Testis (tissue), 3 donors: ENCODE data around the gene FRAS1. TPM values are rescaled to one million over a fixed set of nuclear protein-coding genes. Genes with fewer than 3 reads are reported as not detected.

ENCODE experiments used
- DNase-seq: peaks from one replicate; pipeline ENCODE4 v3.0.0-alpha.2; 2019
- H3K27ac ChIP-seq, 2 donors: fragments of 200-600 bp; sonication (generic); one replicate each; pipeline ENCODE4 v1.5.1; 2019
- H3K27me3 ChIP-seq: fragments of 200-600 bp; sonication (generic); one replicate; pipeline ENCODE4 v1.5.1; 2019
- H3K36me3 ChIP-seq: fragments of 200-600 bp; sonication (generic); one replicate; pipeline ENCODE4 v1.5.1; 2017; ENCODE audit warnings: low read depth; ENCODE audit errors: missing control alignments
- H3K4me1 ChIP-seq: fragments of 200-600 bp; sonication (generic); one replicate; pipeline ENCODE4 v1.5.1; 2019
- H3K4me3 ChIP-seq, 2 donors: fragments of 200-600 bp; sonication (generic); one replicate each; pipeline ENCODE4 v1.5.1; 2017 to 2019
- H3K9me3 ChIP-seq: fragments of 200-600 bp; sonication (generic); one replicate; pipeline ENCODE4 v1.5.1; 2017
- CTCF ChIP-seq, 3 experiments: fragments of 450-650 bp in 2 of 3; fragments of 200-600 bp in 1 of 3; sonication (generic) in 1 of 3; IDR thresholded peaks; one replicate each; pipeline ENCODE4 v1.5.1; 2016 to 2019; ENCODE audit warnings: antibody characterized with exemption in 3 of 3, mild to moderate bottlenecking in 2 of 3, moderate library complexity in 1 of 3
- POLR2A ChIP-seq: fragments of 450-650 bp; IDR thresholded peaks from one replicate; pipeline ENCODE4 v1.6.1; 2017; ENCODE audit warnings: antibody characterized with exemption, mild to moderate bottlenecking, moderate library complexity
- WGBS, 2 donors: methylation state at CpG; one replicate each; pipeline ENCODE4 v1.1.5; 2018; 5-methylcytosine and 5-hydroxymethylcytosine counted together
- intact Hi-C: fragments of 100-400 bp; cut with DNase I; formaldehyde crosslinking; loops from one replicate; pipeline ENCODE4 v1.15.1; 2023; ENCODE audit warnings: low total_unique reads
- polyA plus RNA-seq: library from polyadenylated mRNA; stranded (reverse); fragments of 350-450 nt; fragmentation: Illumina TruSeq; extraction: RNeasy Lipid Tissue Mini Kit (QIAGEN cat#74804); gene quantifications from one replicate; pipeline ENCODE4 v1.2.3, GENCODE V29; 2014; ENCODE audit warnings: low read depth, low replicate concordance; ENCODE audit not compliant: insufficient read depth
- total RNA-seq, 2 donors: library from RNA; depleted of rRNA; stranded (reverse); fragments of >200 nt; gene quantifications; one replicate each; pipeline ENCODE4 v1.2.3, GENCODE V29; 2016

The FRAS1 gene
- total and polyA plus RNA-seq, 3 donors from 2014 or later = 2.2 to 3.7 (median 3.5) TPM

GRCh38 chr4:78432896-78433295 lies 375.8 kb downstream of the FRAS1 start:
- no peaks in the 10 kb centered on the region for H3K9me3 ChIP-seq
- no peak overlapping the region for H3K27ac ChIP-seq
- no peak for TF ChIP-seq POLR2A
- no peak for TF ChIP-seq CTCF (IDR thresholded peaks at IDR 0.05)
- no peaks in the 10 kb centered on the region for H3K36me3 ChIP-seq
- H3K4me1 ChIP-seq = no peaks in the 10 kb centered on the region
- H3K4me3 ChIP-seq = no peak overlapping the region
- intact Hi-C loops = no loop called here
- H3K27me3 ChIP-seq = no peaks in the 10 kb centered on the region
- DNase-seq = no peak

- intact Hi-C loops = no loop called here
- no peak for DNase-seq
- no peaks in the 10 kb centered on the region for H3K9me3 ChIP-seq
- no peak overlapping the region for H3K27ac ChIP-seq
- no peak overlapping the region for H3K4me3 ChIP-seq
- no peaks in the 10 kb centered on the region for H3K4me1 ChIP-seq
- H3K27me3 ChIP-seq = no peaks in the 10 kb centered on the region
- WGBS, 2 donors = 56 to 57% methylated on average over 2 of the region's 2 CpGs
- no peak for TF ChIP-seq CTCF (IDR thresholded peaks at IDR 0.05)
- no peaks in the 10 kb centered on the region for H3K36me3 ChIP-seq
These were observed 380.5 kb downstream of the FRAS1 start for GRCh38 chr4:78437608-78438088.

- Histone ChIP-seq H3K4me1 (no peaks in the 10 kb centered on the region), H3K27me3 (no peaks in the 10 kb centered on the region), H3K36me3 (no peaks in the 10 kb centered on the region), H3K9me3 (no peaks in the 10 kb centered on the region), H3K27ac (no peak overlapping the region), H3K4me3 (no peak overlapping the region)
- intact Hi-C loops = no loop called here
- TF ChIP-seq CTCF (IDR thresholded peaks at IDR 0.05) = no peak
- TF ChIP-seq POLR2A = no peak
- 63 to 69% methylated on average over 2 of the region's 2 CpGs for WGBS, 2 donors
- DNase-seq = no peak
These were observed 382.2 kb downstream of the FRAS1 start for GRCh38 chr4:78439328-78439727.

GRCh38 chr4:78441756-78442155 lies 384.6 kb downstream of the FRAS1 start:
- no peaks in the 10 kb centered on the region for H3K27me3 ChIP-seq
- no peaks in the 10 kb centered on the region for H3K9me3 ChIP-seq
- H3K4me1 ChIP-seq = no peaks in the 10 kb centered on the region
- DNase-seq = no peak
- no peaks in the 10 kb centered on the region for H3K36me3 ChIP-seq
- no peak overlapping the region for H3K27ac ChIP-seq
- no peak overlapping the region for H3K4me3 ChIP-seq
- WGBS, 2 donors = 91 to 93% methylated on average over 2 of the region's 2 CpGs
- TF ChIP-seq POLR2A (no peak), CTCF (IDR thresholded peaks at IDR 0.05) (no peak)
- intact Hi-C loops = no loop called here

GRCh38 chr4:78446619-78447018 lies 389.5 kb downstream of the FRAS1 start:
- H3K27ac ChIP-seq = no peak overlapping the region
- H3K36me3 ChIP-seq = no peaks in the 10 kb centered on the region
- TF ChIP-seq POLR2A (no peak), CTCF (IDR thresholded peaks at IDR 0.05) (no peak)
- no peaks in the 10 kb centered on the region for H3K9me3 ChIP-seq
- WGBS, 2 donors = 54 to 55% methylated on average over 5 of the region's 5 CpGs
- H3K4me1 ChIP-seq = no peaks in the 10 kb centered on the region
- no peak overlapping the region for H3K4me3 ChIP-seq
- no peak for DNase-seq
- intact Hi-C loops = no loop called here
- no peaks in the 10 kb centered on the region for H3K27me3 ChIP-seq
